ENCODE results near the gene CFAP57. TPM values are rescaled to one million over a fixed set of nuclear protein-coding genes. Genes with fewer than 3 reads are reported as not detected.

CFAP57 gene
- total and polyA plus RNA-seq, 4 experiments from 2014 or later, result 0.07 TPM; not detected in 3

DNA sequence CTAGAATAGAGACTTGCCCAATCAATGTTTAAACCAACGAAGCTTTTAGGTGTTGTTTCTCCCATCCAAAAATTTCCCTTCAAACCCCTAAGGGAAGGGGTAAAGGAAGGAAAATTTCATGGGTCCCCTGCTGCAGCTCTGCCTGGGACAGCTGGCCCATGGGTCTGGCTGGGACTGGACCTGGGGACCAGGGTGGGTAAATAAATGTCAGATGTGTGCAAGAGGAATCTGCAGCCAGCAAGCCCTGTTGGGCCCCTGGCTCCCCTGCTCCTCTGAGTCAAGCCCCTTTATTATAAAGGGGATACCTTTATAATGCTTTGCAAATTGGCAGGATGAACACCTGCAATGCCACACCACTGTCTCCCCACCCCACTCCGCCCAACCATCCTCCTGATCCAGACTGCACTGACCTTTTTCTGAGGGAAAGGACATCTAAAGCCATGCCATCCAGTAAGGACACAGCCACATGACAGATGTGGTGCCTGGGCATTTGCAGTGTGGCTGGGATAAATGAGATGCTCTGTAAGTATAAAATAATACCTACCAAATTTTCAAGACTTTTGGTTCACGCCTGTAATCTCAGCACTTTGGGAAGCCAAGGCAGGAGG is 95.8 kb downstream of the CFAP57 start:
- Mint-ChIP-seq H3K27me3 (peaks cover 12 to 18% of the 10 kb centered on the region in 2 donors), H3K4me1 (peaks cover 1 to 13% (median 7%) of the 10 kb centered on the region in 4 donors), H3K4me3 (no peak overlapping the region), H3K9me3 (peaks cover 0 to 7% (median 5%) of the 10 kb centered on the region in 8 donors), H3K36me3 (peaks cover 0 to 7% of the 10 kb centered on the region in 2 donors), H3K27ac (no peak overlapping the region)
- no peaks in the 10 kb centered on the region for H3K27me3 ChIP-seq (ENCODE audit: insufficient read depth, low read length)
- H3K9me3 ChIP-seq (ENCODE audit: control insufficient read depth in 1 of 2, low read length in 2 of 2), result no peaks in the 10 kb centered on the region
- H3K4me1 ChIP-seq (ENCODE audit: insufficient read depth, low read length), result peaks cover 11% of the 10 kb centered on the region
- intact Hi-C loops (cut with micrococcal nuclease), result no loop called here
- no peak overlapping the region for H3K4me3 ChIP-seq (ENCODE audit: low read length in 2 of 2)
- no peak for DNase-seq
- H3K36me3 ChIP-seq (ENCODE audit: insufficient read depth, low read length), result no peaks in the 10 kb centered on the region
- CTCF ChIA-PET (ENCODE audit: partially characterized antibody), result no interaction called here
- POLR2A ChIA-PET (ENCODE audit: partially characterized antibody), result no interaction called here
- H3K27ac ChIP-seq (ENCODE audit: low read depth, low read length), result no peak overlapping the region

GRCh38 chr1:43269627-43270375 is 97.7 kb downstream of the CFAP57 start, which contains the start of gene TMEM125:
TMEM125 (plus strand) TSS chr1:43269983; CDS start chr1:43272723, 2,740 bp downstream.
- H3K36me3 ChIP-seq (ENCODE audit: insufficient read depth, low read length), result no peaks in the 10 kb centered on the region
- no peak within 1 kb of the TSS for H3K27ac ChIP-seq (ENCODE audit: low read depth, low read length)
- CTCF ChIA-PET (ENCODE audit: partially characterized antibody), result interaction anchor here (1.1 kb wide), 1 partner anchor 11 kb away, joined by 4 read pairs; no protein-coding TSS in a partner anchor
- H3K4me1 Mint-ChIP-seq, result peaks cover 6 to 21% (median 14%) of the 10 kb centered on the region in 4 donors
- no peaks in the 10 kb centered on the region for H3K36me3 Mint-ChIP-seq
- H3K4me3 ChIP-seq (ENCODE audit: low read length in 2 of 2), result no peak within 1 kb of the TSS
- H3K27me3 Mint-ChIP-seq, result peaks cover 9 to 18% of the 10 kb centered on the region in 2 donors
- H3K4me1 ChIP-seq (ENCODE audit: insufficient read depth, low read length), result peaks cover 19% of the 10 kb centered on the region
- peak within 1 kb of the TSS in 7 of 8 donors; percentile 43 to 79 (median 69) for H3K4me3 Mint-ChIP-seq
- intact Hi-C loops (cut with micrococcal nuclease), result no loop called here
- no peaks in the 10 kb centered on the region for H3K9me3 ChIP-seq (ENCODE audit: control insufficient read depth in 1 of 2, low read length in 2 of 2)
- peak within 1 kb of the TSS in 3 of 7 donors; percentile 8 to 48 (median 37) for H3K27ac Mint-ChIP-seq
- no peak for DNase-seq
- POLR2A ChIA-PET (ENCODE audit: partially characterized antibody), result interaction anchor here (0.6 kb wide), 1 partner anchor 467 kb away, joined by 3 read pairs; no protein-coding TSS in a partner anchor
- H3K27me3 ChIP-seq (ENCODE audit: insufficient read depth, low read length), result no peaks in the 10 kb centered on the region
- H3K9me3 Mint-ChIP-seq, result peaks cover 0 to 2% (median 0%) of the 10 kb centered on the region in 8 donors

GRCh38 chr1:43270421-43271095 is 98.4 kb downstream of the CFAP57 start:
- no peaks in the 10 kb centered on the region for H3K36me3 ChIP-seq (ENCODE audit: insufficient read depth, low read length)
- Mint-ChIP-seq H3K9me3 (peaks cover 0 to 2% (median 0%) of the 10 kb centered on the region in 8 donors), H3K27me3 (peaks cover 9 to 18% of the 10 kb centered on the region in 2 donors), H3K27ac (peak overlapping the region in 3 of 7 donors; percentile 8 to 48 (median 37)), H3K4me1 (peaks cover 7 to 28% (median 19%) of the 10 kb centered on the region in 4 donors), H3K4me3 (peak overlapping the region in 7 of 8 donors; percentile 43 to 79 (median 69)), H3K36me3 (no peaks in the 10 kb centered on the region)
- intact Hi-C loops (cut with micrococcal nuclease), result no loop called here
- peaks cover 20% of the 10 kb centered on the region for H3K4me1 ChIP-seq (ENCODE audit: insufficient read depth, low read length)
- no peak for DNase-seq
- no peak overlapping the region for H3K4me3 ChIP-seq (ENCODE audit: low read length in 2 of 2)
- H3K9me3 ChIP-seq (ENCODE audit: control insufficient read depth in 1 of 2, low read length in 2 of 2), result no peaks in the 10 kb centered on the region
- ChIA-PET CTCF (ENCODE audit: partially characterized antibody) (no interaction called here), POLR2A (ENCODE audit: partially characterized antibody) (interaction anchor here (0.6 kb wide), 1 partner anchor 467 kb away, joined by 3 read pairs; no protein-coding TSS in a partner anchor)
- H3K27me3 ChIP-seq (ENCODE audit: insufficient read depth, low read length), result no peaks in the 10 kb centered on the region
- H3K27ac ChIP-seq (ENCODE audit: low read depth, low read length), result no peak overlapping the region

- Mint-ChIP-seq H3K27me3 (peaks cover 8 to 18% of the 10 kb centered on the region in 2 donors), H3K27ac (peak overlapping the region in 5 of 7 donors; percentile 2 to 53 (median 19)), H3K4me3 (peak overlapping the region in 5 of 8 donors; percentile 1 to 79 (median 69)), H3K4me1 (peaks cover 7 to 29% (median 20%) of the 10 kb centered on the region in 4 donors), H3K36me3 (no peaks in the 10 kb centered on the region), H3K9me3 (peaks cover 0 to 2% (median 0%) of the 10 kb centered on the region in 8 donors)
- ChIA-PET CTCF (ENCODE audit: partially characterized antibody) (no interaction called here), POLR2A (ENCODE audit: partially characterized antibody) (no interaction called here)
- Histone ChIP-seq H3K36me3 (ENCODE audit: insufficient read depth, low read length) (no peaks in the 10 kb centered on the region), H3K4me3 (ENCODE audit: low read length in 2 of 2) (no peak overlapping the region), H3K4me1 (ENCODE audit: insufficient read depth, low read length) (peaks cover 20% of the 10 kb centered on the region), H3K27me3 (ENCODE audit: insufficient read depth, low read length) (no peaks in the 10 kb centered on the region), H3K27ac (ENCODE audit: low read depth, low read length) (no peak overlapping the region), H3K9me3 (ENCODE audit: control insufficient read depth in 1 of 2, low read length in 2 of 2) (no peaks in the 10 kb centered on the region)
- intact Hi-C loops (cut with micrococcal nuclease), result no loop called here
- no peak for DNase-seq
These were observed 99.3 kb downstream of the CFAP57 start for GRCh38 chr1:43271186-43272118.

GRCh38 chr1:43272161-43272560 is 100.0 kb downstream of the CFAP57 start:
- Histone ChIP-seq H3K27ac (ENCODE audit: low read depth, low read length) (no peak overlapping the region), H3K4me1 (ENCODE audit: insufficient read depth, low read length) (peaks cover 20% of the 10 kb centered on the region), H3K4me3 (ENCODE audit: low read length in 2 of 2) (no peak overlapping the region), H3K9me3 (ENCODE audit: control insufficient read depth in 1 of 2, low read length in 2 of 2) (no peaks in the 10 kb centered on the region), H3K36me3 (ENCODE audit: insufficient read depth, low read length) (no peaks in the 10 kb centered on the region), H3K27me3 (ENCODE audit: insufficient read depth, low read length) (no peaks in the 10 kb centered on the region)
- Mint-ChIP-seq H3K36me3 (no peaks in the 10 kb centered on the region), H3K9me3 (peaks cover 0 to 2% (median 0%) of the 10 kb centered on the region in 8 donors), H3K4me3 (no peak overlapping the region), H3K27me3 (peaks cover 11 to 18% of the 10 kb centered on the region in 2 donors), H3K4me1 (peaks cover 7 to 29% (median 20%) of the 10 kb centered on the region in 4 donors), H3K27ac (peak overlapping the region in 1 of 7 donors; percentile 42)
- intact Hi-C loops (cut with micrococcal nuclease), result no loop called here
- DNase-seq, result no peak
- ChIA-PET CTCF (ENCODE audit: partially characterized antibody) (no interaction called here), POLR2A (ENCODE audit: partially characterized antibody) (no interaction called here)

GRCh38 chr1:43272576-43273571 is 100.7 kb downstream of the CFAP57 start:
- no peaks in the 10 kb centered on the region for H3K36me3 Mint-ChIP-seq
- no peaks in the 10 kb centered on the region for H3K27me3 ChIP-seq (ENCODE audit: insufficient read depth, low read length)
- DNase-seq, result no peak
- H3K36me3 ChIP-seq (ENCODE audit: insufficient read depth, low read length), result no peaks in the 10 kb centered on the region
- H3K4me1 ChIP-seq (ENCODE audit: insufficient read depth, low read length), result peaks cover 20% of the 10 kb centered on the region
- intact Hi-C loops (cut with micrococcal nuclease), result no loop called here
- no peak overlapping the region for H3K4me3 Mint-ChIP-seq
- no peaks in the 10 kb centered on the region for H3K9me3 ChIP-seq (ENCODE audit: control insufficient read depth in 1 of 2, low read length in 2 of 2)
- H3K27me3 Mint-ChIP-seq, result peaks cover 13 to 18% of the 10 kb centered on the region in 2 donors
- ChIA-PET CTCF (ENCODE audit: partially characterized antibody) (no interaction called here), POLR2A (ENCODE audit: partially characterized antibody) (no interaction called here)
- peaks cover 7 to 29% (median 20%) of the 10 kb centered on the region in 4 donors for H3K4me1 Mint-ChIP-seq
- no peak overlapping the region for H3K27ac Mint-ChIP-seq
- no peak overlapping the region for H3K4me3 ChIP-seq (ENCODE audit: low read length in 2 of 2)
- no peak overlapping the region for H3K27ac ChIP-seq (ENCODE audit: low read depth, low read length)
- H3K9me3 Mint-ChIP-seq, result peaks cover 0 to 2% (median 0%) of the 10 kb centered on the region in 8 donors

All from CD4-positive, alpha-beta memory T cell (primary cell).